Lung (tissue), 12 donors: ENCODE results near the gene FARP1. TPM values are rescaled to one million over a fixed set of nuclear protein-coding genes. Genes with fewer than 3 reads are reported as not detected.

Experiments
- ATAC-seq: fragments of 200-7000 bp; cut with Tn5 transposase; one replicate; pipeline ENCODE4 v1.9.1; 2020; ENCODE audit warnings: moderate number of reproducible peaks; ENCODE audit not compliant: insufficient read depth, low FRiP score
- DNase-seq, 3 donors: peaks; one replicate each; pipeline ENCODE4 v3.0.0-alpha.2; 2013 to 2017
- H3K27ac ChIP-seq, 2 donors: one replicate each; pipeline ENCODE4 v1.5.1; 2013; ENCODE audit warnings: mild to moderate bottlenecking in 2 of 2, moderate library complexity in 2 of 2, control low read depth in 1 of 2, inconsistent platforms in 1 of 2, low read depth in 1 of 2, low read length in 1 of 2
- H3K27me3 ChIP-seq, 3 donors: one replicate each; pipeline ENCODE4 v1.5.1; 2013; ENCODE audit warnings: low read length in 2 of 3; ENCODE audit not compliant: control insufficient read depth in 3 of 3, insufficient read depth in 3 of 3
- H3K36me3 ChIP-seq, 4 donors: one replicate each; pipeline ENCODE4 v1.5.1; 2013; ENCODE audit warnings: low read length in 4 of 4, mild to moderate bottlenecking in 1 of 4, moderate library complexity in 1 of 4; ENCODE audit not compliant: control insufficient read depth in 4 of 4, insufficient read depth in 4 of 4
- H3K4me1 ChIP-seq, 5 donors: one replicate each; pipeline ENCODE4 v1.5.1; 2013; ENCODE audit warnings: low read length in 5 of 5, mild to moderate bottlenecking in 2 of 5, moderate library complexity in 1 of 5; ENCODE audit not compliant: control insufficient read depth in 5 of 5, insufficient read depth in 5 of 5
- H3K4me3 ChIP-seq: one replicate; pipeline ENCODE4 v1.5.1; 2013; ENCODE audit warnings: mild to moderate bottlenecking, control low read depth, moderate library complexity
- H3K9ac ChIP-seq, 2 donors: one replicate each; pipeline ENCODE4 v1.5.1; 2013; ENCODE audit warnings: low read length in 2 of 2, control low read depth in 1 of 2; ENCODE audit not compliant: insufficient read depth in 1 of 2
- H3K9me3 ChIP-seq, 4 donors: one replicate each; pipeline ENCODE4 v1.5.1; 2013; ENCODE audit warnings: low read length in 3 of 4, mild to moderate bottlenecking in 1 of 4, moderate library complexity in 1 of 4; ENCODE audit not compliant: control insufficient read depth in 4 of 4, insufficient read depth in 3 of 4
- WGBS, 2 donors: extraction: QIAGEN DNeasy Blood & Tissue Kit; methylation state at CpG; one replicate each; pipeline ENCODE4 v1.1.7; 2013; 5-methylcytosine and 5-hydroxymethylcytosine counted together
- polyA plus RNA-seq, 2 donors: library from polyadenylated mRNA; stranded (reverse); fragments of 200-250 nt; gene quantifications; one replicate each; pipeline ENCODE4 v1.2.1, GENCODE V29; 2013
- total RNA-seq, 2 donors: library from RNA; depleted of rRNA in 1 of 2; stranded (reverse); fragments of >200 nt in 1 of 2; gene quantifications; one replicate each; pipeline ENCODE4 v1.2.1, GENCODE V29; 2014 to 2021
- TF ChIP-seq, protein P1 (sequence below): IDR thresholded peaks from 2 replicates; pipeline ENCODE4 v1.5.1; 2012; ENCODE audit warnings: mild to moderate bottlenecking; ENCODE audit errors: control extremely low read depth, extremely low read depth
- donor health status: control.
- donor health status: control.
- donor health status: Bipolar disorder and iron deficiency.
- donor health status: healthy.
- donor health status: DM: yes; HTN: yes; CAD: no.

The FARP1 gene
- total and polyA plus RNA-seq, 4 donors = 20.8 to 102 (median 54.4) TPM

- ATAC-seq = no peak
- TF ChIP-seq, protein P1, sequence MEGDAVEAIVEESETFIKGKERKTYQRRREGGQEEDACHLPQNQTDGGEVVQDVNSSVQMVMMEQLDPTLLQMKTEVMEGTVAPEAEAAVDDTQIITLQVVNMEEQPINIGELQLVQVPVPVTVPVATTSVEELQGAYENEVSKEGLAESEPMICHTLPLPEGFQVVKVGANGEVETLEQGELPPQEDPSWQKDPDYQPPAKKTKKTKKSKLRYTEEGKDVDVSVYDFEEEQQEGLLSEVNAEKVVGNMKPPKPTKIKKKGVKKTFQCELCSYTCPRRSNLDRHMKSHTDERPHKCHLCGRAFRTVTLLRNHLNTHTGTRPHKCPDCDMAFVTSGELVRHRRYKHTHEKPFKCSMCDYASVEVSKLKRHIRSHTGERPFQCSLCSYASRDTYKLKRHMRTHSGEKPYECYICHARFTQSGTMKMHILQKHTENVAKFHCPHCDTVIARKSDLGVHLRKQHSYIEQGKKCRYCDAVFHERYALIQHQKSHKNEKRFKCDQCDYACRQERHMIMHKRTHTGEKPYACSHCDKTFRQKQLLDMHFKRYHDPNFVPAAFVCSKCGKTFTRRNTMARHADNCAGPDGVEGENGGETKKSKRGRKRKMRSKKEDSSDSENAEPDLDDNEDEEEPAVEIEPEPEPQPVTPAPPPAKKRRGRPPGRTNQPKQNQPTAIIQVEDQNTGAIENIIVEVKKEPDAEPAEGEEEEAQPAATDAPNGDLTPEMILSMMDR = no peak
- Histone ChIP-seq H3K4me3 (no peak overlapping the region), H3K36me3 (no peaks in the 10 kb centered on the region), H3K9ac (no peak overlapping the region), H3K4me1 (peaks cover 2 to 37% (median 27%) of the 10 kb centered on the region in 5 donors), H3K27ac (no peak overlapping the region), H3K27me3 (no peaks in the 10 kb centered on the region), H3K9me3 (no peaks in the 10 kb centered on the region)
- DNase-seq = peak in 1 of 3 donors; percentile 52
- WGBS, 2 donors = 89 to 93% methylated on average over 2 of the region's 2 CpGs
Observed at GRCh38 chr13:98274921-98275487, 132.1 kb downstream of the FARP1 start.

DNA sequence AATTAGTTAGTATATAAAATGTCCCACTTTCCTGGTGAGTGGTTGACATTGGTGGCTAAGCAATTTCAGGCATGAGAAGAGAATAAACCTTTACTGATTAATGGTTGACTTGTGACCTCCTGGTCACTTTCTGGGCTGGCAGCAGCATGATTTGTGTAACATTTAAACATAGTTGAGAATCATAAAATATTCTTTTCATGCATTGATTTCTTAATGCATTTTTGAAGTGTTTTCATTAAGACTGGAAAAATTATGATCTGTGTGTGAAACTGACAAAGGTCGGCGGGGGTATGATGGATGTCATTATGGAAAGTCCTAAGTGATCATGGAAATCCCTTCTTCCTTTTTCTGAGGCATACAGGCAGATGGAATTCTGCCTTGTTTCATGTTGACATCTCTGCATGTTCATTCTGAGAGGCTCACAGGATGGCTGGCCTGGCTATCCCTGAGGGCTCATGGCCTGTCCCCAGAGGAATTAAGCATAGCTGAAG is 132.8 kb downstream of the FARP1 start:
- no peak overlapping the region for H3K27ac ChIP-seq
- no peak for ATAC-seq
- H3K4me1 ChIP-seq = peaks cover 2 to 37% (median 27%) of the 10 kb centered on the region in 5 donors
- H3K9me3 ChIP-seq = no peaks in the 10 kb centered on the region
- DNase-seq = no peak
- no peaks in the 10 kb centered on the region for H3K36me3 ChIP-seq
- TF ChIP-seq, protein P1 = no peak
- no peaks in the 10 kb centered on the region for H3K27me3 ChIP-seq
- no peak overlapping the region for H3K4me3 ChIP-seq
- no peak overlapping the region for H3K9ac ChIP-seq
- 77 to 86% methylated on average over 2 of the region's 2 CpGs for whole genome bisulfite sequencing, 2 donors

- Histone ChIP-seq H3K9me3 (no peaks in the 10 kb centered on the region), H3K27ac (no peak overlapping the region)
- WGBS, 2 donors = 79 to 89% methylated on average over 3 of the region's 3 CpGs
Observed at GRCh38 chr13:98276486-98276885, 133.6 kb downstream of the FARP1 start.

More at GRCh38 chr13:98276486-98276885, 133.6 kb downstream of the FARP1 start:
- H3K27me3 ChIP-seq = no peaks in the 10 kb centered on the region
- H3K9ac ChIP-seq = no peak overlapping the region
- no peaks in the 10 kb centered on the region for H3K36me3 ChIP-seq
- peaks cover 2 to 34% (median 27%) of the 10 kb centered on the region in 5 donors for H3K4me1 ChIP-seq
- DNase-seq (no peak), ATAC-seq (no peak)
- TF ChIP-seq, protein P1 = no peak
- H3K4me3 ChIP-seq = no peak overlapping the region
